Lung (tissue), 12 donors: ENCODE results near the gene AHCYL2. TPM values are rescaled to one million over a fixed set of nuclear protein-coding genes. Genes with fewer than 3 reads are reported as not detected.

Source experiments
- ATAC-seq: fragments of 200-7000 bp; cut with Tn5 transposase; one replicate; pipeline ENCODE4 v1.9.1; 2020; ENCODE audit warnings: moderate number of reproducible peaks; ENCODE audit not compliant: insufficient read depth, low FRiP score
- DNase-seq, 3 donors: peaks; one replicate each; pipeline ENCODE4 v3.0.0-alpha.2; 2013 to 2017
- H3K27ac ChIP-seq, 2 donors: one replicate each; pipeline ENCODE4 v1.5.1; 2013; ENCODE audit warnings: mild to moderate bottlenecking in 2 of 2, moderate library complexity in 2 of 2, control low read depth in 1 of 2, inconsistent platforms in 1 of 2, low read depth in 1 of 2, low read length in 1 of 2
- H3K27me3 ChIP-seq, 3 donors: one replicate each; pipeline ENCODE4 v1.5.1; 2013; ENCODE audit warnings: low read length in 2 of 3; ENCODE audit not compliant: control insufficient read depth in 3 of 3, insufficient read depth in 3 of 3
- H3K36me3 ChIP-seq, 4 donors: one replicate each; pipeline ENCODE4 v1.5.1; 2013; ENCODE audit warnings: low read length in 4 of 4, mild to moderate bottlenecking in 1 of 4, moderate library complexity in 1 of 4; ENCODE audit not compliant: control insufficient read depth in 4 of 4, insufficient read depth in 4 of 4
- H3K4me1 ChIP-seq, 5 donors: one replicate each; pipeline ENCODE4 v1.5.1; 2013; ENCODE audit warnings: low read length in 5 of 5, mild to moderate bottlenecking in 2 of 5, moderate library complexity in 1 of 5; ENCODE audit not compliant: control insufficient read depth in 5 of 5, insufficient read depth in 5 of 5
- H3K4me3 ChIP-seq: one replicate; pipeline ENCODE4 v1.5.1; 2013; ENCODE audit warnings: mild to moderate bottlenecking, control low read depth, moderate library complexity
- H3K9ac ChIP-seq, 2 donors: one replicate each; pipeline ENCODE4 v1.5.1; 2013; ENCODE audit warnings: low read length in 2 of 2, control low read depth in 1 of 2; ENCODE audit not compliant: insufficient read depth in 1 of 2
- H3K9me3 ChIP-seq, 4 donors: one replicate each; pipeline ENCODE4 v1.5.1; 2013; ENCODE audit warnings: low read length in 3 of 4, mild to moderate bottlenecking in 1 of 4, moderate library complexity in 1 of 4; ENCODE audit not compliant: control insufficient read depth in 4 of 4, insufficient read depth in 3 of 4
- WGBS, 2 donors: extraction: QIAGEN DNeasy Blood & Tissue Kit; methylation state at CpG; one replicate each; pipeline ENCODE4 v1.1.7; 2013; 5-methylcytosine and 5-hydroxymethylcytosine counted together
- polyA plus RNA-seq, 2 donors: library from polyadenylated mRNA; stranded (reverse); fragments of 200-250 nt; gene quantifications; one replicate each; pipeline ENCODE4 v1.2.1, GENCODE V29; 2013
- total RNA-seq, 2 donors: library from RNA; depleted of rRNA in 1 of 2; stranded (reverse); fragments of >200 nt in 1 of 2; gene quantifications; one replicate each; pipeline ENCODE4 v1.2.1, GENCODE V29; 2014 to 2021
- TF ChIP-seq, protein P1 (sequence below): IDR thresholded peaks from 2 replicates; pipeline ENCODE4 v1.5.1; 2012; ENCODE audit warnings: mild to moderate bottlenecking; ENCODE audit errors: control extremely low read depth, extremely low read depth
- donor health status: control.
- donor health status: control.
- donor health status: Bipolar disorder and iron deficiency.
- donor health status: healthy.
- donor health status: DM: yes; HTN: yes; CAD: no.

AHCYL2 gene
- total and polyA plus RNA-seq, 4 donors = 16.3 to 172 (median 93.8) TPM

DNA sequence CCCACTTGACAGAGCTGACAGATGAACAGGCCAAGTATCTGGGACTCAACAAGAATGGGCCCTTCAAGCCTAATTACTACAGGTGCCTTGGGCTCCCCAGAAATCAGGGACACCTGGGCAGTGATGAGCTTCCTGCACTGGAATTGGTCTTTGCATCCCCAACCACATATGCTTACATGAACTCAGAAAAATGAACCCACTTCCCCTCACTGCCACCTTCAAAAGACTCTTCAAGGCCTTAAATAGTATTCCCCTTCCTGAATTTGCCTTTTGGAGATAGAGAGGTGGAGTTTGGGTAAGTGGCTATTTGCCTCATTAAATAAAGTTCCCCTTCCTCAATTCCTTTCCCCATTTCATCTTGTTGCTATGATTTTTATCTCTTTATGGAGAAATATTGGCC lies 201.7 kb downstream of the AHCYL2 start:
- no peaks in the 10 kb centered on the region for H3K27me3 ChIP-seq
- H3K27ac ChIP-seq = no peak overlapping the region
- no peak overlapping the region for H3K9ac ChIP-seq
- H3K4me1 ChIP-seq = peaks cover 0 to 6% (median 0%) of the 10 kb centered on the region in 5 donors
- no peak for ATAC-seq
- no peak overlapping the region for H3K4me3 ChIP-seq
- TF ChIP-seq, protein P1, sequence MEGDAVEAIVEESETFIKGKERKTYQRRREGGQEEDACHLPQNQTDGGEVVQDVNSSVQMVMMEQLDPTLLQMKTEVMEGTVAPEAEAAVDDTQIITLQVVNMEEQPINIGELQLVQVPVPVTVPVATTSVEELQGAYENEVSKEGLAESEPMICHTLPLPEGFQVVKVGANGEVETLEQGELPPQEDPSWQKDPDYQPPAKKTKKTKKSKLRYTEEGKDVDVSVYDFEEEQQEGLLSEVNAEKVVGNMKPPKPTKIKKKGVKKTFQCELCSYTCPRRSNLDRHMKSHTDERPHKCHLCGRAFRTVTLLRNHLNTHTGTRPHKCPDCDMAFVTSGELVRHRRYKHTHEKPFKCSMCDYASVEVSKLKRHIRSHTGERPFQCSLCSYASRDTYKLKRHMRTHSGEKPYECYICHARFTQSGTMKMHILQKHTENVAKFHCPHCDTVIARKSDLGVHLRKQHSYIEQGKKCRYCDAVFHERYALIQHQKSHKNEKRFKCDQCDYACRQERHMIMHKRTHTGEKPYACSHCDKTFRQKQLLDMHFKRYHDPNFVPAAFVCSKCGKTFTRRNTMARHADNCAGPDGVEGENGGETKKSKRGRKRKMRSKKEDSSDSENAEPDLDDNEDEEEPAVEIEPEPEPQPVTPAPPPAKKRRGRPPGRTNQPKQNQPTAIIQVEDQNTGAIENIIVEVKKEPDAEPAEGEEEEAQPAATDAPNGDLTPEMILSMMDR = no peak
- H3K36me3 ChIP-seq = peaks cover 0 to 6% (median 4%) of the 10 kb centered on the region in 4 donors
- no peaks in the 10 kb centered on the region for H3K9me3 ChIP-seq
- DNase-seq = no peak

GRCh38 chr7:129427526-129428045 lies 202.8 kb downstream of the AHCYL2 start:
- 17 to 20% methylated on average over 2 of the region's 2 CpGs for WGBS, 2 donors
- Histone ChIP-seq H3K9me3 (no peaks in the 10 kb centered on the region), H3K27me3 (peaks cover 0 to 5% (median under 1%) of the 10 kb centered on the region in 3 donors), H3K36me3 (peaks cover 0 to 6% (median 4%) of the 10 kb centered on the region in 4 donors), H3K4me3 (no peak overlapping the region), H3K4me1 (peaks cover 0 to 6% (median 0%) of the 10 kb centered on the region in 5 donors), H3K27ac (no peak overlapping the region), H3K9ac (no peak overlapping the region)
- TF ChIP-seq, protein P1 = no peak
- ATAC-seq (no peak), DNase-seq (no peak)

DNA sequence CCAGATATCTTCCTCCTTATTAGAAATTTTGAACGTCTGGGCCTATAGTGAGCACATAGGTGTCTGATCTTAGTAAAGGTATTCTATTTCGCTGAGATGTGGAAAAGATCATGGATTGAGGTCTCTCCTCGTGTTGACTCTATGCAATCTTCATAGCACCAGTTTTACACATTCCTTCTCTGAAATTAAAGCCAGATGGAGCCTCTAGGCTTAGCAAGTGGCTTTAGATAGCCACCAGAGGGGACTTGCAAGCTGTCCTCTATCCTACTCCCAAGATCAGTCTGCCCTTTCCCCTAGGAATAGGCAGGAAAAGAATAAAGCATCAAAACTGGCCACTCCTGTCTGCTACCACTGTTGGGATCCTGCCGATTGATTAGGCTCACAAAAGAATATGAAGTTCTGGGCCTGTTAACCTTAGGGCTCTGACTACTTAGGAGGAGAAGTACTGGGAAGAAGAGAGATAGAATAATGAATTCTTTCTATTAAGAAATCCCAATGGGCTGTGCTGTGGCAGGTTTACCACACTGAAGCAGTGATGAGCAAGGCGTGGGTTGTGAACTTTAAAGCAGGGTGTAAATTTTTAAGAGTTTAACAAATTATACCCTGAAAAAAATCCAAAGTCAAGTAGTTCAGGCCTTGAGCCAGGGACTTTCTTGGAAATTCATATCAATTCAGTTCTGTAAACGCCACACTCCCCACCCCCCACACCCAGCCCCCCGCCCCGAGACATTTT lies 207.2 kb downstream of the AHCYL2 start:
- H3K9me3 ChIP-seq = no peaks in the 10 kb centered on the region
- H3K4me1 ChIP-seq = peaks cover 0 to 4% (median 0%) of the 10 kb centered on the region in 5 donors
- TF ChIP-seq, protein P1 = no peak
- DNase-seq (no peak), ATAC-seq (no peak)
- H3K27me3 ChIP-seq = peaks cover 0 to 19% (median 9%) of the 10 kb centered on the region in 3 donors
- no peak overlapping the region for H3K9ac ChIP-seq
- no peak overlapping the region for H3K27ac ChIP-seq
- no peak overlapping the region for H3K4me3 ChIP-seq
- H3K36me3 ChIP-seq = peaks cover 0 to 2% (median 0%) of the 10 kb centered on the region in 4 donors
- WGBS, 2 donors = 83 to 91% methylated on average over 8 of the region's 8 CpGs
